ENCODE measurements around the gene RTN4R.

GRCh38 chr22:20245577-20246367 lies 22.3 kb downstream of the RTN4R start:
- TF ChIP-seq POLR2A (IDR thresholded peaks at IDR 0.05): no peak
- no peak for TF ChIP-seq CTCF (IDR thresholded peaks at IDR 0.05)
